HG02884 (cell line): ENCODE results near the gene ARHGEF2.
"Not testable (repeated sequence)": the region's sequence is repeated elsewhere in the genome, so short reads cannot be mapped to it uniquely, and the experiment has no call there.

Experiments used
- ATAC-seq: cut with Tn5 transposase; IDR thresholded peaks from one replicate; pipeline ENCODE4 v1.9.1; 2021; ENCODE audit warnings: mild to moderate bottlenecking, moderate library complexity; ENCODE audit not compliant: unreplicated experiment

ARHGEF2 gene

GRCh38 chr1:155993595-155993994 lies 15.2 kb upstream of the ARHGEF2 start:
- no peak for ATAC-seq

- ATAC-seq = no peak
Observed at GRCh38 chr1:155990005-155990739, 11.8 kb upstream of the ARHGEF2 start.

GRCh38 chr1:155989242-155990004 lies 11.1 kb upstream of the ARHGEF2 start:
- no peak for ATAC-seq

- not testable (repeated sequence) for ATAC-seq
Observed at GRCh38 chr1:155984903-155985645, 6.7 kb upstream of the ARHGEF2 start.

- no peak for ATAC-seq
Observed at GRCh38 chr1:155984341-155984740, 6.0 kb upstream of the ARHGEF2 start.

- no peak for ATAC-seq
Observed at GRCh38 chr1:155983191-155984024, 5.1 kb upstream of the ARHGEF2 start.

GRCh38 chr1:155982106-155982505 lies 3.8 kb upstream of the ARHGEF2 start:
- ATAC-seq = no peak

GRCh38 chr1:155981266-155982088 lies 3.1 kb upstream of the ARHGEF2 start:
- ATAC-seq = no peak

- no peak for ATAC-seq
Observed at GRCh38 chr1:155979597-155980343, 1.4 kb upstream of the ARHGEF2 start.

GRCh38 chr1:155978973-155979429 lies 654 bp upstream of the ARHGEF2 start:
- ATAC-seq = no peak

GRCh38 chr1:155977690-155978324 lies 540 bp downstream of the ARHGEF2 start:
- ATAC-seq = no peak

GRCh38 chr1:155976913-155977689 lies 1.2 kb downstream of the ARHGEF2 start:
- ATAC-seq = no peak

GRCh38 chr1:155976062-155976912 lies 2.1 kb downstream of the ARHGEF2 start:
- ATAC-seq = no peak

- no peak for ATAC-seq
Observed at GRCh38 chr1:155975375-155976061, 2.8 kb downstream of the ARHGEF2 start.

- no peak for ATAC-seq
Observed at GRCh38 chr1:155974208-155975115, 3.9 kb downstream of the ARHGEF2 start.
